Measurements from ENCODE around the gene CAMKMT.

GRCh38 chr2:44616667-44617155 is 255.0 kb downstream of the CAMKMT start:
- no peak for TF ChIP-seq ATF6 (CRISPR knock-in tag; IDR thresholded peaks at IDR 0.05)
- TF ChIP-seq CAMTA2 (CRISPR knock-in tag; conservative IDR thresholded peaks at IDR 0.05) = no peak
- TF ChIP-seq ELK1 (CRISPR knock-in tag; IDR thresholded peaks at IDR 0.05) = no peak
- TF ChIP-seq REST (IDR thresholded peaks at IDR 0.05; ENCODE audit: borderline replicate concordance) = no peak
- no peak for TF ChIP-seq REST (CRISPR knock-in tag; IDR thresholded peaks at IDR 0.05; ENCODE audit: low read depth)
